ENCODE data around the gene SSTR4. TPM values are rescaled to one million over a fixed set of nuclear protein-coding genes. Genes with fewer than 3 reads are reported as not detected.

The SSTR4 gene
- total RNA-seq, 1 donor from 2014 or later, result not detected

DNA sequence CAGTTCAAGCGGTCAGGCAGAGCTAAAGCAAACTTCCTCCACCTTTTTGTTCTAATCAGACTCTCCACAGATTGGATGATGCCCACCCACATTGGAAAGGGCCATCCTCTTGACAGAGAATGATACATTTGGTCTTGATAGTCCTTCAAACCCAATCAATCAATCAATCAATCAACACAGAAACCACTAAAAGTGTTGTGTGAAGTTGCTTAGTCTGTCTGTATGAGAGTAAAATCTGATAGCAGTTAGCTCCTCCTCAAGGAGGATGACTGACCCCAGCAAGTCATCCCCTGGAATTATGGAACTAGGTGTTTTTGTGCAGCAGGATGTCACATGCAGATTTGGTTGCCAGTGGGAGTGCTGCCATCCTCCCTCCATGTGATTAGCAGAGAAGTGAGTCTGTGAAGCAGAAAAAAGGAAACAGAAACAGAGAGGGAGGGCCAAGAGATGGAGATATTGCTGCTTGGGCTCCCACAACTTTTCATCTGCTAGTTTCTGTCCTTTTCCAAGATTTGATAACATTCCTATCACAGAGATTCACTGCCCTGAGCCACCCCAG, 32.0 kb upstream of the SSTR4 start:
- no peaks in the 10 kb centered on the region for H3K9me3 ChIP-seq (ENCODE audit: control insufficient read depth in 3 of 3, low read length in 3 of 3)
- no peak overlapping the region for H3K4me3 ChIP-seq (ENCODE audit: low read length in 3 of 3)
- no peak overlapping the region for H3K9ac ChIP-seq (ENCODE audit: low read depth in 1 of 3, low read length in 3 of 3)
- H3K36me3 ChIP-seq (ENCODE audit: control insufficient read depth in 3 of 3, insufficient read depth in 3 of 3, low read length in 3 of 3), result no peaks in the 10 kb centered on the region
- no peak overlapping the region for H3K27ac ChIP-seq (ENCODE audit: low read depth, low read length)
- H3K4me1 ChIP-seq (ENCODE audit: control insufficient read depth in 3 of 3, insufficient read depth in 3 of 3, low read length in 3 of 3), result no peaks in the 10 kb centered on the region
- H3K27me3 ChIP-seq (ENCODE audit: control insufficient read depth in 3 of 3, insufficient read depth in 3 of 3, low read length in 3 of 3), result no peaks in the 10 kb centered on the region

DNA sequence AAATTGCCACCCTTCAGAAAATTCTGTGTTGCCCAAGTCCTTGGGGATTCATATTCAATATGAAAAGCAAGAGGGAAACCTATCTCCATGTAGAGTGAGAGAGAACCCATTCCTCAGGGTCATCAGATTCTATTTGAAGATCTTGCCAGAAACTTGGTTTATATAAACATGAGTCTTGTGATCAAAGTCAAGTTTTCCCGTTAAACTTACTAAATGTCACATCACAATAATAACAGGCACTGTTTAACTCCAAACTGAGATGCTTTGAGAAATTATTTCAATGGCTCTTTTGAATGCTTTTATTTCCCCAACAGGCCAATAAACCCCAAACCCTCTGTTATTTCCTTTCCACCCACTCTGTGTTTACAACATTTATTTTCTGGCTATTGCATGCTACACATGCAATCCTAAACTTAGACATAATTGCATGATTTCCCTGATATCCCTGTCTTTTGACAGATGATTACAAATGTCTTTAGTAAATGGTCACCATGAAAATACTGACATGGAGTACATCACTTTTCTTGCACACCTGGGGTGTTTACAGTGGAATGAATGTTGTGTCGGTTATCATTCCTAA, 31.1 kb upstream of the SSTR4 start:
- no peak overlapping the region for H3K4me3 ChIP-seq (ENCODE audit: low read length in 3 of 3)
- H3K27ac ChIP-seq (ENCODE audit: low read depth, low read length), result no peak overlapping the region

DNA sequence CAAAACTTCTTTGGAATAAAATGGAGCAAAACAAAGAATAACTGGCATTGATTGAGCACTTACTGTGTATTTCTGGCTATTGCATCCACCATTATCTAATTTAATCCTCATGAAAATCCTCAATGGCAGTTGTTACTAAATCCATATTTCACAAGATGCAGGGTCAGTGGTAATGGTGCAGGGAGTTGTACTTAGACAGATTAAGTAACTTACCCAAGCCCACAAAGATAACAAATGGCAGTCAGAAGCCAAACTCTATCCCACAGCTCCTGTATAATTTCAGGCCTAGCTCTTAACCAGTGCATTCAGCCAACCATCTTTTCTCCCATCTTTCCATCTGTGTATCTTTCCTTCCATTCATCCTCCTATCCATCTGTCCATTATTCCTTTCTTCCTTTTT, 29.3 kb upstream of the SSTR4 start:
- no peaks in the 10 kb centered on the region for H3K9me3 ChIP-seq (ENCODE audit: control insufficient read depth in 3 of 3, low read length in 3 of 3)
- no peak overlapping the region for H3K9ac ChIP-seq (ENCODE audit: low read depth in 1 of 3, low read length in 3 of 3)
- H3K27ac ChIP-seq (ENCODE audit: low read depth, low read length), result no peak overlapping the region
- H3K4me3 ChIP-seq (ENCODE audit: low read length in 3 of 3), result no peak overlapping the region
- no peaks in the 10 kb centered on the region for H3K27me3 ChIP-seq (ENCODE audit: control insufficient read depth in 3 of 3, insufficient read depth in 3 of 3, low read length in 3 of 3)
- no peaks in the 10 kb centered on the region for H3K4me1 ChIP-seq (ENCODE audit: control insufficient read depth in 3 of 3, insufficient read depth in 3 of 3, low read length in 3 of 3)
- H3K36me3 ChIP-seq (ENCODE audit: control insufficient read depth in 3 of 3, insufficient read depth in 3 of 3, low read length in 3 of 3), result no peaks in the 10 kb centered on the region

More for the DNA sequence above, 31.1 kb upstream of the SSTR4 start:
- H3K9ac ChIP-seq (ENCODE audit: low read depth in 1 of 3, low read length in 3 of 3), result no peak overlapping the region
- H3K9me3 ChIP-seq (ENCODE audit: control insufficient read depth in 3 of 3, low read length in 3 of 3), result no peaks in the 10 kb centered on the region
- H3K36me3 ChIP-seq (ENCODE audit: control insufficient read depth in 3 of 3, insufficient read depth in 3 of 3, low read length in 3 of 3), result no peaks in the 10 kb centered on the region
- no peaks in the 10 kb centered on the region for H3K4me1 ChIP-seq (ENCODE audit: control insufficient read depth in 3 of 3, insufficient read depth in 3 of 3, low read length in 3 of 3)
- no peaks in the 10 kb centered on the region for H3K27me3 ChIP-seq (ENCODE audit: control insufficient read depth in 3 of 3, insufficient read depth in 3 of 3, low read length in 3 of 3)

DNA sequence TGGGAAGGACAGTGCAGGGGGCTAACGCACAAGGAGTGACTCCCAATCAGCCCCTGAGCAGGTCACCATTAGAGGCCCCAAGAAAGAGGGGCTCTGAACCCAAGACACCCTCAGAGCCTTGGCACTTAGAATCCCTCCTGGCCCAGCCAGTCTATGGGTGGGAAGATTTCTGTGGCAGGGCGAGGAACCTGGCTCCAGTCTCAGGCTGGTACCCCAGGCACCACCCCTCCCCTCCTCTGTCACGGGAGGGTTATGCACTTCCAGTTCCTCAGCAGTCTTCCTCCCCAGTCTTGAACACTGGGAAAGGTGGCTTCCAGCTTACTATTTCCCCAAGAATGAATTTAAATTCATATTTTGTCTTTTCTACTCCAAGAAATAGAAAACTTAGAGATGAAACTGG, 27.6 kb upstream of the SSTR4 start:
- no peaks in the 10 kb centered on the region for H3K27me3 ChIP-seq (ENCODE audit: control insufficient read depth in 3 of 3, insufficient read depth in 3 of 3, low read length in 3 of 3)
- H3K36me3 ChIP-seq (ENCODE audit: control insufficient read depth in 3 of 3, insufficient read depth in 3 of 3, low read length in 3 of 3), result no peaks in the 10 kb centered on the region
- H3K4me1 ChIP-seq (ENCODE audit: control insufficient read depth in 3 of 3, insufficient read depth in 3 of 3, low read length in 3 of 3), result no peaks in the 10 kb centered on the region
- H3K9ac ChIP-seq (ENCODE audit: low read depth in 1 of 3, low read length in 3 of 3), result no peak overlapping the region
- H3K4me3 ChIP-seq (ENCODE audit: low read length in 3 of 3), result no peak overlapping the region
- no peak overlapping the region for H3K27ac ChIP-seq (ENCODE audit: low read depth, low read length)
- no peaks in the 10 kb centered on the region for H3K9me3 ChIP-seq (ENCODE audit: control insufficient read depth in 3 of 3, low read length in 3 of 3)

DNA sequence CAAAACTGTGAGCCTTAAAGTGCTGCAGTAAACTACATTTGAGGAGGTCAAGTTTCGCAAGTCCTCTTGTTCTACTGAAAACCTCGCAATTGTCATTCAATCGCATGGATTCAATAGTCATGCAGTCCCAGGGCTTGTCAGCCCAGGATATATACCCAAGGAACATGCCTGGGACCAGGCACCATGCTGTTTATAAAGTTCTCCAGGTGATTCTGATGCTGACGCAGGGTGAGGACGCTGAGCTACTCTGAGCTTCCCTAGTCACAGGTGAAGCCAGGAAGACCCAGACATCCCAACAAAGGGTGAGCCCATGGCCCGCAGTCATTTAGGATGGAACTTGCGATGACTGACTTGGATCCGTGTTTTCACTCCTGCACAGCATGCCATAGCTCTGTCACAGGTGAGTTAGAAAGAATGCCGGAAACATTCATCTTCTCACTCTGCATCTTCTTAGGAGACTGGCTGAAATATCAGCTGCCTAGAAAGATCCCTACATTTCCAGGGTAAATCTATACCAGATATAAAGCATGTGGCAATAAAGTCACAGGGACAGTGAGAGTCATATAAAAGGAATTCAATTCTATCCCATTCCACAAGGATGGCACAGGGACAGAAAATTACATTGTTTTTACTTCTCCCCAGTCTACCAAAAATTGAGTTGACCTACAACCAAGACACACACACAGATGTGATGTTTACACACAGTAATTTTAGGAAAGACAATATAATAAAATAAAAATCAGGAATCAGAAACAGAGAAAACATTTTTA, 27.0 kb upstream of the SSTR4 start:
- Histone ChIP-seq H3K9ac (ENCODE audit: low read depth in 1 of 3, low read length in 3 of 3) (no peak overlapping the region), H3K36me3 (ENCODE audit: control insufficient read depth in 3 of 3, insufficient read depth in 3 of 3, low read length in 3 of 3) (no peaks in the 10 kb centered on the region), H3K9me3 (ENCODE audit: control insufficient read depth in 3 of 3, low read length in 3 of 3) (no peaks in the 10 kb centered on the region), H3K27me3 (ENCODE audit: control insufficient read depth in 3 of 3, insufficient read depth in 3 of 3, low read length in 3 of 3) (no peaks in the 10 kb centered on the region), H3K4me3 (ENCODE audit: low read length in 3 of 3) (no peak overlapping the region), H3K27ac (ENCODE audit: low read depth, low read length) (no peak overlapping the region), H3K4me1 (ENCODE audit: control insufficient read depth in 3 of 3, insufficient read depth in 3 of 3, low read length in 3 of 3) (peaks cover 0 to 2% (median 0%) of the 10 kb centered on the region in 3 donors)

GRCh38 chr20:23008667-23009066, 26.4 kb upstream of the SSTR4 start:
- H3K9ac ChIP-seq (ENCODE audit: low read depth in 1 of 3, low read length in 3 of 3), result no peak overlapping the region
- H3K4me3 ChIP-seq (ENCODE audit: low read length in 3 of 3), result no peak overlapping the region
- no peaks in the 10 kb centered on the region for H3K9me3 ChIP-seq (ENCODE audit: control insufficient read depth in 3 of 3, low read length in 3 of 3)
- H3K27ac ChIP-seq (ENCODE audit: low read depth, low read length), result no peak overlapping the region
- peaks cover 0 to 2% (median 0%) of the 10 kb centered on the region in 3 donors for H3K4me1 ChIP-seq (ENCODE audit: control insufficient read depth in 3 of 3, insufficient read depth in 3 of 3, low read length in 3 of 3)
- no peaks in the 10 kb centered on the region for H3K27me3 ChIP-seq (ENCODE audit: control insufficient read depth in 3 of 3, insufficient read depth in 3 of 3, low read length in 3 of 3)
- H3K36me3 ChIP-seq (ENCODE audit: control insufficient read depth in 3 of 3, insufficient read depth in 3 of 3, low read length in 3 of 3), result no peaks in the 10 kb centered on the region

GRCh38 chr20:23009636-23010035, 25.5 kb upstream of the SSTR4 start:
- Histone ChIP-seq H3K9ac (ENCODE audit: low read depth in 1 of 3, low read length in 3 of 3) (no peak overlapping the region), H3K27me3 (ENCODE audit: control insufficient read depth in 3 of 3, insufficient read depth in 3 of 3, low read length in 3 of 3) (no peaks in the 10 kb centered on the region), H3K36me3 (ENCODE audit: control insufficient read depth in 3 of 3, insufficient read depth in 3 of 3, low read length in 3 of 3) (no peaks in the 10 kb centered on the region), H3K27ac (ENCODE audit: low read depth, low read length) (no peak overlapping the region), H3K9me3 (ENCODE audit: control insufficient read depth in 3 of 3, low read length in 3 of 3) (no peaks in the 10 kb centered on the region), H3K4me3 (ENCODE audit: low read length in 3 of 3) (no peak overlapping the region), H3K4me1 (ENCODE audit: control insufficient read depth in 3 of 3, insufficient read depth in 3 of 3, low read length in 3 of 3) (peaks cover 0 to 2% (median 0%) of the 10 kb centered on the region in 3 donors)

DNA sequence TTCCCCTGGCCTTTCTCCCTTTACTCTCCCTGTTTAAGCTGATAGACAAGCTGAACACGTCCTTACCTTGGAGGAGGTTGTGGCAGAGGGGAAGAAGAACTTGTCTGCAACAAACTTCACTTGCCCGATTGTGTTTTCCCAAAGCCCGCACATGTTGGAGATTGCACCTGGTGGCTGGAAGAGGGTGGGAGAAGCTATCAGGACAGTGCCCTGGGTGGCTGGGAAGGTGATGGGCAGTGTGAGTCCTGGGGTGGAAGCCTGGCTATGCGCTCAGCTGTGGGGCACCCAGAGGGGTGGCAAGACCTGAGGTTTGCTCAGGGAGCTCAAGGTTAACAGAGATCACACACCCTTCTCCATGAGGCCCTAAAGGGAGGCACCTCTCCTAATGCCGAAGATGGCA, 25.0 kb upstream of the SSTR4 start:
- Histone ChIP-seq H3K27ac (ENCODE audit: low read depth, low read length) (no peak overlapping the region), H3K36me3 (ENCODE audit: control insufficient read depth in 3 of 3, insufficient read depth in 3 of 3, low read length in 3 of 3) (no peaks in the 10 kb centered on the region), H3K27me3 (ENCODE audit: control insufficient read depth in 3 of 3, insufficient read depth in 3 of 3, low read length in 3 of 3) (no peaks in the 10 kb centered on the region), H3K4me1 (ENCODE audit: control insufficient read depth in 3 of 3, insufficient read depth in 3 of 3, low read length in 3 of 3) (peaks cover 0 to 2% (median 0%) of the 10 kb centered on the region in 3 donors), H3K9me3 (ENCODE audit: control insufficient read depth in 3 of 3, low read length in 3 of 3) (no peaks in the 10 kb centered on the region), H3K4me3 (ENCODE audit: low read length in 3 of 3) (no peak overlapping the region), H3K9ac (ENCODE audit: low read depth in 1 of 3, low read length in 3 of 3) (no peak overlapping the region)

DNA sequence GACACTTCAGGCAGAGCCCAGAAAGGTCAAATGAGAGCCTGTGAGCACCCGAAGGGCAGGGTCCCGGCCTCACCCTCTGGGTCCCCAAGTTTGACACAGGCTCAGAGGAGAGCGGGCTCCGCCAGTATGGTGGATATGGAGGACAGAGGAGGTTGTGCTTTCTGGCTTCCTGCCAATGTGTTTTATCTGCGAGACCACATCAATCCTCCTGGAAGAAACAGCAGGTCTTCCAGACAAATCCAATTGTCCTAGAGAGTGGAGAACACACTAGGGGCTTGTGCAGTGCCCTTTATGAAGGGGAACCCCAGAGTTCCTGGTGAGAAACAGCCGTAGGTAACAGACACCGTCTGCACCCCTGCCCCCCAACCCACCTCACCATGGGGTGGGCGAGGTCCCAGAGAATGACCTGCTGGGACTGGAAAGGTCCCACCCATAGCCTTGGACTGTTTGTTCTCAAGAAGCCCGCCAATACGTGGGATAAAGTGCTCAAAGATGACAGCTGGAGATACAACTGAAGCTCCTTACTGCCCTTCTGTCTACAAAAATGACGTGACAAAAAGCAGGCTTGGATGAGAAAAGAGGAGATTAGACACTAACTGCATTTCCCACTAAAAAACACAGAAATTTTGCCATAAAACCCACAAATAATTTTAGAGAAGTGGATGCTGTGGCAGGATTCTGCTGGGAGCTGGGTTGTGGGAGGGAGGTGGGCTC, 23.9 kb upstream of the SSTR4 start:
- Histone ChIP-seq H3K4me1 (ENCODE audit: control insufficient read depth in 3 of 3, insufficient read depth in 3 of 3, low read length in 3 of 3) (peaks cover 0 to 2% (median 0%) of the 10 kb centered on the region in 3 donors), H3K9me3 (ENCODE audit: control insufficient read depth in 3 of 3, low read length in 3 of 3) (no peaks in the 10 kb centered on the region), H3K27ac (ENCODE audit: low read depth, low read length) (no peak overlapping the region), H3K27me3 (ENCODE audit: control insufficient read depth in 3 of 3, insufficient read depth in 3 of 3, low read length in 3 of 3) (no peaks in the 10 kb centered on the region), H3K36me3 (ENCODE audit: control insufficient read depth in 3 of 3, insufficient read depth in 3 of 3, low read length in 3 of 3) (no peaks in the 10 kb centered on the region), H3K9ac (ENCODE audit: low read depth in 1 of 3, low read length in 3 of 3) (no peak overlapping the region), H3K4me3 (ENCODE audit: low read length in 3 of 3) (no peak overlapping the region)

DNA sequence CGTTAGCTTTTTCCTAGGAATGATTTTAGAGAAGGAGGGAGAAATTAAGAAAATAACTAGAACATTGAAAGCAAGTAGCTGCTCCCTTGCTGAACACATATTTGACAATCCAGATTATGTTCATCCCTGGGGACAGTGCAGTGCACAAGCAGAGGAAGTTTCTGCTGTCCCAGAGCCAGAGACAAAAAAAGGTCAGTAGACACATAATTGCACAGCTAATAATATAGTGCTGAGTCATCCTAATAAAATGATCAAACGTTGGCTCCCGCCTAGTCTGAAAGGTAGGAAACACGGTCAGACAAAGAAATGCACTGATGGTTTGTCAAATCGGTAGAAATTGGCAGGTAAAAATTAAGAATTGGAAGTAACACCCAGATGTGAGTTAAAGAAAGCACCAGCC, 21.7 kb upstream of the SSTR4 start:
- no peak overlapping the region for H3K4me3 ChIP-seq (ENCODE audit: low read length in 3 of 3)
- no peaks in the 10 kb centered on the region for H3K9me3 ChIP-seq (ENCODE audit: control insufficient read depth in 3 of 3, low read length in 3 of 3)
- no peaks in the 10 kb centered on the region for H3K27me3 ChIP-seq (ENCODE audit: control insufficient read depth in 3 of 3, insufficient read depth in 3 of 3, low read length in 3 of 3)
- no peaks in the 10 kb centered on the region for H3K36me3 ChIP-seq (ENCODE audit: control insufficient read depth in 3 of 3, insufficient read depth in 3 of 3, low read length in 3 of 3)
- H3K4me1 ChIP-seq (ENCODE audit: control insufficient read depth in 3 of 3, insufficient read depth in 3 of 3, low read length in 3 of 3), result peaks cover 0 to 8% (median 6%) of the 10 kb centered on the region in 3 donors
- H3K27ac ChIP-seq (ENCODE audit: low read depth, low read length), result no peak overlapping the region
- no peak overlapping the region for H3K9ac ChIP-seq (ENCODE audit: low read depth in 1 of 3, low read length in 3 of 3)

Measured in skeletal muscle tissue (tissue), 4 donors.